GM12891 (cell line): ENCODE data around the gene HJURP.

Experiments used
- POLR2A ChIP-seq: IDR thresholded peaks from 2 replicates; pipeline ENCODE4 v1.6.1; 2011; ENCODE audit warnings: low read depth, low read length, control low read depth
- POLR2AphosphoS5 ChIP-seq: IDR thresholded peaks from 2 replicates; pipeline ENCODE4 v1.6.1; 2011; ENCODE audit warnings: low read depth, low read length, control low read depth
- TAF1 ChIP-seq: IDR thresholded peaks from 2 replicates; pipeline ENCODE4 v1.6.1; 2011; ENCODE audit warnings: low read depth, low read length, control low read depth

DNA sequence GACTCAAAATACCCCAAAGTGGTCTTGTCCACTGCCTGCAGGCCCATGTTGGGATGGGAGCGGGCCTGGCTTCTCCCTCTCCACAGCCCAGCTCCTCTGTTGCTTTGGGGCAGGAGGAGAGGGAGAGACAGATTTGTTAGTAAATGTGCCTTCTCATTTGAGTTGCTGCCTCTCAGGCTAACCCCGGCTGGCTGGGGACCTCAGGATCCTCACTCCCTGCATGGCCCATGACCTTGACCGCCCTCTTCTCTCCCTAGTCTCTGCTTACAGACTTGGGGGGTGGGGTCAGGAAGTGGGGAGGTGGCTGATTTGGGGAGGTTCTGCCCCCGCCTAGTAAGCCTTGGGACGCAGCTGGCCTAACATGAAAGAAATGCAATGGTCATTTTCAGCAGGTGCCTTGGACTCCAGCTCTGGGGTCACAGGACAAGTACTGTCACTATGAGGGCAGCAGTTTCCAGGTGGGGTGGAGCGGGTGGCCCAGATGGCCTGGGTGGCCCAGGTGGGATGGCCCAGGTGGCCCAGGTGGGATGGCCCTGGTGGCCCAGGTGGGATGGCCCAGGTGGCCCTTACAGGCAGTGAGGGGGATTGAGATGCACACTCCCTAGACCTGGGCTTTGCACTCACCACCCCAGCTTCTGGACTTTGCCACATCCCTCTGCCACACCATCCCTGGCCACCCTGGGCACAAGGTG lies 24.1 kb downstream of the HJURP start:
- no peak for TF ChIP-seq POLR2AphosphoS5
- TF ChIP-seq POLR2A: no peak
- no peak for TF ChIP-seq TAF1
